Activated CD8-positive, alpha-beta T cell treated with anti-CD3 and anti-CD28 coated beads, Interleukin-2, amount 10 ng/mL, durations not matched to agents 7 days and 5 days (primary cell): ENCODE data around the gene SCN10A. TPM values are rescaled to one million over a fixed set of nuclear protein-coding genes. Genes with fewer than 3 reads are reported as not detected.

Source experiments
- ATAC-seq: fragments of 150-1000 bp; cut with Tn5 transposase; one replicate; pipeline ENCODE4 v1.10.0; 2021; ENCODE audit warnings: moderate library complexity
- CTCF ChIA-PET: fragments of 350-600 bp; sonication (Branson Sonifier 250); formaldehyde crosslinking; loops from one replicate; lab custom pipeline; 2021; ENCODE audit warnings: antibody characterized with exemption; lab: Charles Lee
- POLR2A ChIA-PET: fragments of 350-600 bp; sonication (Branson Sonifier 250); formaldehyde crosslinking; loops from one replicate; lab custom pipeline; 2021; ENCODE audit warnings: antibody characterized with exemption; lab: Charles Lee
- DNase-seq: peaks from one replicate; pipeline ENCODE4 v3.0.0-alpha.2; 2020
- H3K27ac Mint-ChIP-seq: one replicate; pipeline ENCODE4 v1.8.0; 2021; ENCODE audit warnings: mild to moderate bottlenecking, mixed read lengths
- H3K27me3 Mint-ChIP-seq: one replicate; pipeline ENCODE4 v1.8.0; 2021; ENCODE audit warnings: low read depth, mixed read lengths
- H3K36me3 Mint-ChIP-seq: one replicate; pipeline ENCODE4 v1.8.0; 2021; ENCODE audit warnings: low read depth, mixed read lengths
- H3K4me1 Mint-ChIP-seq: one replicate; pipeline ENCODE4 v1.8.0; 2021; ENCODE audit warnings: low read depth, mixed read lengths
- H3K4me3 Mint-ChIP-seq: one replicate; pipeline ENCODE4 v1.8.0; 2021; ENCODE audit warnings: mild to moderate bottlenecking, mixed read lengths
- H3K9me3 Mint-ChIP-seq: one replicate; pipeline ENCODE4 v1.8.0; 2022; ENCODE audit warnings: mixed read lengths; ENCODE audit not compliant: insufficient read depth
- total RNA-seq, 2 experiments: library from RNA; stranded (reverse); gene quantifications; one replicate each; pipeline ENCODE4 v1.2.3, GENCODE V29; 2021

The SCN10A gene
- total RNA-seq, 2 experiments from 2014 or later, result not detected

GRCh38 chr3:38773528-38773927, 42.5 kb downstream of the SCN10A start:
- no peak for DNase-seq
- H3K27ac Mint-ChIP-seq, result no peak overlapping the region
- H3K27me3 Mint-ChIP-seq, result peaks cover 7% of the 10 kb centered on the region
- no peaks in the 10 kb centered on the region for H3K36me3 Mint-ChIP-seq
- no peaks in the 10 kb centered on the region for H3K4me1 Mint-ChIP-seq
- H3K4me3 Mint-ChIP-seq, result no peak overlapping the region
- ChIA-PET POLR2A (no interaction called here), CTCF (no interaction called here)
- no peak for ATAC-seq
- H3K9me3 Mint-ChIP-seq, result peaks cover 3% of the 10 kb centered on the region

- CTCF ChIA-PET, result no interaction called here
- no peak overlapping the region for H3K27ac Mint-ChIP-seq
- no peaks in the 10 kb centered on the region for H3K9me3 Mint-ChIP-seq
- H3K27me3 Mint-ChIP-seq, result peaks cover 6% of the 10 kb centered on the region
- no peaks in the 10 kb centered on the region for H3K36me3 Mint-ChIP-seq
- no peak overlapping the region for H3K4me3 Mint-ChIP-seq
- ATAC-seq (no peak), DNase-seq (no peak)
- no peaks in the 10 kb centered on the region for H3K4me1 Mint-ChIP-seq
- POLR2A ChIA-PET, result no interaction called here
Observed at GRCh38 chr3:38763569-38763968, 52.4 kb downstream of the SCN10A start.

- Mint-ChIP-seq H3K36me3 (no peaks in the 10 kb centered on the region), H3K4me3 (no peak overlapping the region), H3K9me3 (no peaks in the 10 kb centered on the region), H3K27ac (no peak overlapping the region), H3K27me3 (peaks cover 2% of the 10 kb centered on the region), H3K4me1 (no peaks in the 10 kb centered on the region)
- DNase-seq (no peak), ATAC-seq (no peak)
- POLR2A ChIA-PET, result no interaction called here
- CTCF ChIA-PET, result no interaction called here
Observed at GRCh38 chr3:38758557-38758956, 57.5 kb downstream of the SCN10A start.

- Mint-ChIP-seq H3K36me3 (no peaks in the 10 kb centered on the region), H3K4me3 (no peak overlapping the region), H3K9me3 (no peaks in the 10 kb centered on the region), H3K27ac (no peak overlapping the region), H3K4me1 (no peaks in the 10 kb centered on the region), H3K27me3 (peaks cover 2% of the 10 kb centered on the region)
- no peak for DNase-seq
- ChIA-PET POLR2A (no interaction called here), CTCF (no interaction called here)
- ATAC-seq, result no peak
Observed at GRCh38 chr3:38757721-38758120, 58.3 kb downstream of the SCN10A start.

- no peak for DNase-seq
- Mint-ChIP-seq H3K4me1 (no peaks in the 10 kb centered on the region), H3K27me3 (peaks cover 2% of the 10 kb centered on the region), H3K4me3 (no peak overlapping the region), H3K9me3 (no peaks in the 10 kb centered on the region), H3K27ac (no peak overlapping the region), H3K36me3 (no peaks in the 10 kb centered on the region)
- no peak for ATAC-seq
- ChIA-PET CTCF (no interaction called here), POLR2A (no interaction called here)
Observed at GRCh38 chr3:38756892-38757291, 59.1 kb downstream of the SCN10A start.

GRCh38 chr3:38755130-38755529, 60.9 kb downstream of the SCN10A start:
- ATAC-seq (no peak), DNase-seq (no peak)
- H3K4me1 Mint-ChIP-seq, result no peaks in the 10 kb centered on the region
- H3K36me3 Mint-ChIP-seq, result no peaks in the 10 kb centered on the region
- POLR2A ChIA-PET, result no interaction called here
- H3K9me3 Mint-ChIP-seq, result no peaks in the 10 kb centered on the region
- peaks cover 2% of the 10 kb centered on the region for H3K27me3 Mint-ChIP-seq
- CTCF ChIA-PET, result no interaction called here
- H3K27ac Mint-ChIP-seq, result no peak overlapping the region
- H3K4me3 Mint-ChIP-seq, result no peak overlapping the region

- Mint-ChIP-seq H3K36me3 (no peaks in the 10 kb centered on the region), H3K9me3 (no peaks in the 10 kb centered on the region), H3K4me1 (no peaks in the 10 kb centered on the region), H3K27ac (no peak overlapping the region), H3K4me3 (no peak overlapping the region), H3K27me3 (peaks cover 14% of the 10 kb centered on the region)
- POLR2A ChIA-PET, result no interaction called here
- DNase-seq (no peak), ATAC-seq (no peak)
- CTCF ChIA-PET, result no interaction called here
Observed at GRCh38 chr3:38746641-38747040, 69.4 kb downstream of the SCN10A start.

GRCh38 chr3:38743043-38743442, 73.0 kb downstream of the SCN10A start:
- H3K4me1 Mint-ChIP-seq, result no peaks in the 10 kb centered on the region
- CTCF ChIA-PET, result interaction anchor here (1.5 kb wide), 1 partner anchor 257 kb away, joined by 4 read pairs; no protein-coding TSS in a partner anchor
- no peak overlapping the region for H3K27ac Mint-ChIP-seq
- H3K4me3 Mint-ChIP-seq, result no peak overlapping the region
- no peak for DNase-seq
- H3K27me3 Mint-ChIP-seq, result peaks cover 17% of the 10 kb centered on the region
- H3K36me3 Mint-ChIP-seq, result no peaks in the 10 kb centered on the region
- POLR2A ChIA-PET, result no interaction called here
- no peak for ATAC-seq
- H3K9me3 Mint-ChIP-seq, result no peaks in the 10 kb centered on the region

- H3K4me1 Mint-ChIP-seq, result no peaks in the 10 kb centered on the region
- no peak overlapping the region for H3K4me3 Mint-ChIP-seq
- CTCF ChIA-PET, result interaction anchor here (1.5 kb wide), 1 partner anchor 258 kb away, joined by 4 read pairs; no protein-coding TSS in a partner anchor
- no peaks in the 10 kb centered on the region for H3K36me3 Mint-ChIP-seq
- no peak overlapping the region for H3K27ac Mint-ChIP-seq
- peaks cover 17% of the 10 kb centered on the region for H3K27me3 Mint-ChIP-seq
- DNase-seq, result no peak
- H3K9me3 Mint-ChIP-seq, result no peaks in the 10 kb centered on the region
- POLR2A ChIA-PET, result no interaction called here
- no peak for ATAC-seq
Observed at GRCh38 chr3:38742550-38742949, 73.5 kb downstream of the SCN10A start.

GRCh38 chr3:38740537-38740936, 75.5 kb downstream of the SCN10A start:
- H3K9me3 Mint-ChIP-seq, result no peaks in the 10 kb centered on the region
- peaks cover 17% of the 10 kb centered on the region for H3K27me3 Mint-ChIP-seq
- no peak for DNase-seq
- ChIA-PET CTCF (interaction anchor here (1.1 to 3.2 kb wide), 2 partner anchors 13 to 259 kb away, joined by 3 to 22 read pairs; no protein-coding TSS in a partner anchor), POLR2A (no interaction called here)
- H3K4me3 Mint-ChIP-seq, result no peak overlapping the region
- no peaks in the 10 kb centered on the region for H3K4me1 Mint-ChIP-seq
- no peaks in the 10 kb centered on the region for H3K36me3 Mint-ChIP-seq
- no peak overlapping the region for H3K27ac Mint-ChIP-seq
- no peak for ATAC-seq

GRCh38 chr3:38739931-38740330, 76.1 kb downstream of the SCN10A start:
- POLR2A ChIA-PET, result no interaction called here
- CTCF ChIA-PET, result interaction anchor here (1.1 to 3.2 kb wide), 6 partner anchors 13 to 549 kb away, joined by 3 to 22 read pairs (median 6); no protein-coding TSS in a partner anchor

GRCh38 chr3:38739396-38739689, 76.7 kb downstream of the SCN10A start:
- POLR2A ChIA-PET, result no interaction called here
- DNase-seq, result no peak
- H3K9me3 Mint-ChIP-seq, result no peaks in the 10 kb centered on the region

More at GRCh38 chr3:38739931-38740330, 76.1 kb downstream of the SCN10A start:
- peaks cover 17% of the 10 kb centered on the region for H3K27me3 Mint-ChIP-seq
- H3K4me3 Mint-ChIP-seq, result no peak overlapping the region
- ATAC-seq (no peak), DNase-seq (no peak)
- H3K27ac Mint-ChIP-seq, result no peak overlapping the region
- H3K36me3 Mint-ChIP-seq, result no peaks in the 10 kb centered on the region
- no peaks in the 10 kb centered on the region for H3K9me3 Mint-ChIP-seq
- H3K4me1 Mint-ChIP-seq, result no peaks in the 10 kb centered on the region

More at GRCh38 chr3:38739396-38739689, 76.7 kb downstream of the SCN10A start:
- ATAC-seq, result no peak
- no peaks in the 10 kb centered on the region for H3K4me1 Mint-ChIP-seq
- H3K27me3 Mint-ChIP-seq, result peaks cover 17% of the 10 kb centered on the region
- H3K27ac Mint-ChIP-seq, result no peak overlapping the region
- H3K4me3 Mint-ChIP-seq, result no peak overlapping the region
- no peaks in the 10 kb centered on the region for H3K36me3 Mint-ChIP-seq
- CTCF ChIA-PET, result interaction anchor here (0.9 to 3.2 kb wide), 7 partner anchors 14 to 549 kb away, joined by 3 to 22 read pairs (median 3); no protein-coding TSS in a partner anchor
